ENCODE results near the gene FURIN.

DNA sequence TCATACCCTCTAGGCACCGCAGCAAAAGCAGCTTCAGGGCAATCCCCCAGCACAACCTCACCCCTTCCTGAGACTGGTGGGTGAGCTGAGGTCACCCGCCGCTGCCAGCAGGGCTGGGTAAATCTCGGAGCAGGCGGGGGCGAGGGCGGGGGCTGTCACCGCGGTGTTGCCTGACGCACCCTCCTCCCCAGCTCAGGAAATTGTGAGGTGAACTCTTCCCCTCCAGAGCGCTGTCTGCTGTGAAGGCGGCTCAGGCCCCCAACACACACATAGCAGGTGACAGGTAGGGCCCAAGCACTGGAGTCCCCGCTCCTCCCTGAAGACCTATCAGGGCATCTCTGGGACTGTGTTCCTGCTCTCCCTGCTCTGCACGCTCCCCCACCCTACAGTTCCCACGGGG is 30.2 kb upstream of the FURIN start:
- TF ChIP-seq, protein P1, sequence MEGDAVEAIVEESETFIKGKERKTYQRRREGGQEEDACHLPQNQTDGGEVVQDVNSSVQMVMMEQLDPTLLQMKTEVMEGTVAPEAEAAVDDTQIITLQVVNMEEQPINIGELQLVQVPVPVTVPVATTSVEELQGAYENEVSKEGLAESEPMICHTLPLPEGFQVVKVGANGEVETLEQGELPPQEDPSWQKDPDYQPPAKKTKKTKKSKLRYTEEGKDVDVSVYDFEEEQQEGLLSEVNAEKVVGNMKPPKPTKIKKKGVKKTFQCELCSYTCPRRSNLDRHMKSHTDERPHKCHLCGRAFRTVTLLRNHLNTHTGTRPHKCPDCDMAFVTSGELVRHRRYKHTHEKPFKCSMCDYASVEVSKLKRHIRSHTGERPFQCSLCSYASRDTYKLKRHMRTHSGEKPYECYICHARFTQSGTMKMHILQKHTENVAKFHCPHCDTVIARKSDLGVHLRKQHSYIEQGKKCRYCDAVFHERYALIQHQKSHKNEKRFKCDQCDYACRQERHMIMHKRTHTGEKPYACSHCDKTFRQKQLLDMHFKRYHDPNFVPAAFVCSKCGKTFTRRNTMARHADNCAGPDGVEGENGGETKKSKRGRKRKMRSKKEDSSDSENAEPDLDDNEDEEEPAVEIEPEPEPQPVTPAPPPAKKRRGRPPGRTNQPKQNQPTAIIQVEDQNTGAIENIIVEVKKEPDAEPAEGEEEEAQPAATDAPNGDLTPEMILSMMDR (IDR thresholded peaks at IDR 0.05; ENCODE audit: poor library complexity): no peak
- TF ChIP-seq EZH2 (IDR thresholded peaks at IDR 0.05; ENCODE audit: borderline replicate concordance): no peak
